Peyer's patch (tissue), 4 donors: ENCODE data around the gene DEGS2. TPM values are rescaled to one million over a fixed set of nuclear protein-coding genes. Genes with fewer than 3 reads are reported as not detected.
A peak's percentile ranks its signal among the peaks of the same experiment; 100 is the strongest.
"Not testable (repeated sequence)": the region's sequence is repeated elsewhere in the genome, so short reads cannot be mapped to it uniquely, and the experiment has no call there.

Experiments
- DNase-seq, 3 donors: peaks; one replicate each; pipeline ENCODE4 v3.0.0-alpha.2; 2017 to 2019
- H3K27ac ChIP-seq, 4 donors: fragments of 200-600 bp; sonication (generic); one replicate each; pipeline ENCODE4 v1.5.1; 2016 to 2019
- H3K27me3 ChIP-seq, 2 donors: fragments of 200-600 bp; sonication (generic); one replicate each; pipeline ENCODE4 v1.5.1; 2019
- H3K36me3 ChIP-seq, 3 donors: fragments of 200-600 bp; sonication (generic); one replicate each; pipeline ENCODE4 v1.5.1; 2016 to 2019
- H3K4me1 ChIP-seq, 4 donors: fragments of 200-600 bp; sonication (generic); one replicate each; pipeline ENCODE4 v1.5.1; 2016 to 2019
- H3K4me3 ChIP-seq, 4 donors: fragments of 200-600 bp; sonication (generic); 1 replicate in 3 of 4; 2 replicates in 1 of 4; pipeline ENCODE4 v1.5.1; 2016 to 2019; ENCODE audit warnings: mild to moderate bottlenecking in 1 of 4
- H3K9me3 ChIP-seq, 4 donors: fragments of 200-600 bp; sonication (generic); one replicate each; pipeline ENCODE4 v1.5.1; 2016 to 2019; ENCODE audit warnings: mild to moderate bottlenecking in 1 of 4
- POLR2A ChIP-seq, 2 donors: fragments of 450-650 bp; IDR thresholded peaks; one replicate each; pipeline ENCODE4 v1.5.1; 2017; ENCODE audit warnings: antibody characterized with exemption in 2 of 2, mild to moderate bottlenecking in 2 of 2, moderate library complexity in 2 of 2
- total RNA-seq, 4 donors: library from RNA; depleted of rRNA; stranded (reverse); fragments of >200 nt; gene quantifications; one replicate each; pipeline ENCODE4 v1.1.0, GENCODE V29; 2016
- TF ChIP-seq, protein P1 (sequence below), 6 experiments: fragments of 450-650 bp in 4 of 6; fragments of 200-600 bp in 2 of 6; sonication (generic) in 1 of 6; IDR thresholded peaks; one replicate each; pipeline ENCODE4 v1.5.1; 2017 to 2019; ENCODE audit warnings: antibody characterized with exemption in 6 of 6, mild to moderate bottlenecking in 3 of 6, moderate library complexity in 1 of 6

The DEGS2 gene
- total RNA-seq, 4 donors from 2014 or later, result 13.2 to 96.5 (median 77.8) TPM

DNA sequence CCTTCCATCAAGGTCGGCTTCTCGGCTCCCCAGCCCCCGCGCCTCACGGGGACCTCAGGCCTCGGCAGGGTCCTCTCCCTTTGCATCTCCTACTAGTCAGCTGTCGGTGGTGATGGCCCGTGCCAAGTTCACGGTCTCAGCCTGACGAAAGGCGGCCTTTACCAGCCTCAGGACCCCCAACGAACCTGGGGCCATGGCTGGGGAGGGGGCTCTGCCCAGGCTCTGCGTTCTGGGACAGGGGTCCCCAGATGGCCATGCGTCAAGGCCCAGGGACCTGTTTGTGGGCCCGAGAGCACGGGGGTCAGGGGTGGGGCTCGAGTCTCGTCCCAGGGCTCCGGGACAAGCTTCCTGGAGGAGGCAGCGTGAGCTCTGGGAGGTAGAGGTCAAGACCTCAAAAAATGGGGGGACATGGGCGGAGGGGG is 32.8 kb upstream of the DEGS2 start:
- peak in 2 of 3 donors; percentile 21 to 60 for DNase-seq
- H3K4me3 ChIP-seq, result peak overlapping the region; percentile 31 to 50 (median 44)
- H3K36me3 ChIP-seq, result no peaks in the 10 kb centered on the region
- no peaks in the 10 kb centered on the region for H3K27me3 ChIP-seq
- H3K27ac ChIP-seq, result peak overlapping the region; percentile 86 to 90 (median 90)
- TF ChIP-seq POLR2A (IDR thresholded peaks at IDR 0.05), result no peak
- TF ChIP-seq, protein P1, sequence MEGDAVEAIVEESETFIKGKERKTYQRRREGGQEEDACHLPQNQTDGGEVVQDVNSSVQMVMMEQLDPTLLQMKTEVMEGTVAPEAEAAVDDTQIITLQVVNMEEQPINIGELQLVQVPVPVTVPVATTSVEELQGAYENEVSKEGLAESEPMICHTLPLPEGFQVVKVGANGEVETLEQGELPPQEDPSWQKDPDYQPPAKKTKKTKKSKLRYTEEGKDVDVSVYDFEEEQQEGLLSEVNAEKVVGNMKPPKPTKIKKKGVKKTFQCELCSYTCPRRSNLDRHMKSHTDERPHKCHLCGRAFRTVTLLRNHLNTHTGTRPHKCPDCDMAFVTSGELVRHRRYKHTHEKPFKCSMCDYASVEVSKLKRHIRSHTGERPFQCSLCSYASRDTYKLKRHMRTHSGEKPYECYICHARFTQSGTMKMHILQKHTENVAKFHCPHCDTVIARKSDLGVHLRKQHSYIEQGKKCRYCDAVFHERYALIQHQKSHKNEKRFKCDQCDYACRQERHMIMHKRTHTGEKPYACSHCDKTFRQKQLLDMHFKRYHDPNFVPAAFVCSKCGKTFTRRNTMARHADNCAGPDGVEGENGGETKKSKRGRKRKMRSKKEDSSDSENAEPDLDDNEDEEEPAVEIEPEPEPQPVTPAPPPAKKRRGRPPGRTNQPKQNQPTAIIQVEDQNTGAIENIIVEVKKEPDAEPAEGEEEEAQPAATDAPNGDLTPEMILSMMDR (IDR thresholded peaks at IDR 0.05), result no peak
- no peaks in the 10 kb centered on the region for H3K9me3 ChIP-seq
- peaks cover 5 to 29% (median 10%) of the 10 kb centered on the region in 4 donors for H3K4me1 ChIP-seq

DNA sequence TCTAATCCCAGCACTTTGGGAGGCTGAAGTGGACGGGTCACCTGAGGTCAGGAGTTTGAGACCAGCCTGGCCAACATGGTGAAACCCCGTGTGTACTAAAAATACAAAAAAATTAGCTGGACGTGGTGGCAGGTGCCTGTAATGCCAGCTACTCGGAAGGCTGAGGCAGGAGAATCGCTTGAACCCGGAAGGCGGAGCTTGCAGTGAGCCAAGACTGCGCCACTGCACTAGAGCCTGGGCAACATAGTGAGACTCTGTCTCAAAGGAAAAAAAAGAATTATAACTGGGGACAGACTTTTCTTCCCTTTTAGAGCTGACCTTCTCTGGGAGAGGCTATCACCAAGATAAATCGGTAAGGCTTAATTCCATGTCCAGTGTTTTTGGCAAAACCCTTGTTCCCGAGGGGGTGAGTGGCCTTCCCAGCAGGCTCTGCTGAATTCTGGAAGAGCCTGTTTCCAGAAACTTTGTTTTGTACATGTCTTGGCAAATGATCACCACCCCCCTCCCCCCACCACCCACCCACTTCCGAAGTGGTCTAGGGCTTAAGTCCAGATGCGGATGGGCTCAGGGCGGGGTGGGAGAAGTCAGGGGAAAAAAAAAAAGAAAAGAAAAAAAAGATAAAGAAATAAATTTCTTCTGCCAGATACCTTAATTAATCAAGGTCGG is 32.3 kb upstream of the DEGS2 start:
- no peak for TF ChIP-seq POLR2A (IDR thresholded peaks at IDR 0.05)
- TF ChIP-seq, protein P1 (IDR thresholded peaks at IDR 0.05), result no peak
- no peaks in the 10 kb centered on the region for H3K27me3 ChIP-seq
- no peak for DNase-seq
- no peaks in the 10 kb centered on the region for H3K9me3 ChIP-seq
- H3K4me3 ChIP-seq, result peak overlapping the region in 1 of 4 donors; percentile 50
- peak overlapping the region in 3 of 4 donors; percentile 86 to 90 (median 90) for H3K27ac ChIP-seq
- H3K36me3 ChIP-seq, result no peaks in the 10 kb centered on the region
- peaks cover 5 to 29% (median 10%) of the 10 kb centered on the region in 4 donors for H3K4me1 ChIP-seq

DNA sequence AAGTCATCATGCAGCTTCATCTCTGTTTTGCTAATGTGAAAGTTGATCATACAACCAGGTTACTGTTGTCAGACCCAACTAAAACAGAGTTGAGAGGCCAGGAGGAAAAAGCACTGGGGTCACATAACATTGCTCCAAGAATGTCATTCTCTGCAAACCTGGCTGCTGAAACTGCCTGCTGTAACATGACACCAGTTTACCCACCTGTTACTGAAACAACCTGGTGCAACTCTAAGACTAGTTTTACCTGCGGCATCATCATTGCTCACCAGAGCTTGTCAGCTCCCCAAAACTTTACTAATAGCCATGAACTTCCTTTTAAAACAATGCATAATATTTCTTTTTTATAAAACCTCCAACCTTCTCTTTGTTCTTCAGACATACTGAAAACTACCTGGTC is 30.7 kb upstream of the DEGS2 start:
- no peaks in the 10 kb centered on the region for H3K9me3 ChIP-seq

DNA sequence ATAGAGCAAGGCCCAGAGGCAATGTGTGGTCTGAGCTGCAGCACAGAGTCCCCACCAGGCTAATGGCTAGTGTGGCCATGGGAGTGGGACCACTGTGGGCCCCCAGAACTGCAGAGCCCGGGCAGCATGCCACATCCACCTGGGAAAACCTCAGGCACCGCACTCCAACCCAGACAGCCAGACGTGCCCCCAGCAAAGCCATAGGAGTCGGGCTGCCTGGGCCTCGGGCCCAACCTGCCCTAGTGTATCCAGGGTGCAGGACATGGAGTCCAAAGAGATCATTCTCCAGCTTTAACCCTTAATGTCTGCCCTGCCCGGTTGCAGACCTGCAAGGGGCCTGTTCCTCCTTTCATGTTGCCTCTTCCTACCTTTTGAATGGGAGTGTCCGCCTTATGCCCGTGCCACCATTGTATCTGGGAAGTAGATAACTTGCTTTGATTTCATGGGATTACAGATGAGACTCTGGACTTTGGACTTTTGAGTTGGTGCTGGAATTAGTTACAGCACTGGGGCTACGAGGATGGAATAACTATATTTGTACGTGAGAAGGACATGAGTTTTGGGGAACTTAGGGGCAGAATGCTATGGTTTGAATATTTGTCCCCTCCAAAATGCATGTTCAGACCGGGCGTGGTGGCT is 29.1 kb upstream of the DEGS2 start:
- peaks cover 5 to 29% (median 10%) of the 10 kb centered on the region in 4 donors for H3K4me1 ChIP-seq
- TF ChIP-seq, protein P1 (IDR thresholded peaks at IDR 0.05), result no peak
- TF ChIP-seq POLR2A (IDR thresholded peaks at IDR 0.05), result peak in 1 of 2 donors; percentile 11
- peak overlapping the region in 3 of 4 donors; percentile 49 to 86 (median 82) for H3K27ac ChIP-seq
- no peaks in the 10 kb centered on the region for H3K9me3 ChIP-seq
- no peak overlapping the region for H3K4me3 ChIP-seq
- no peaks in the 10 kb centered on the region for H3K27me3 ChIP-seq
- peak in 2 of 3 donors; percentile 60 to 66 for DNase-seq
- H3K36me3 ChIP-seq, result no peaks in the 10 kb centered on the region

More for the DNA sequence above, 30.7 kb upstream of the DEGS2 start:
- Histone ChIP-seq H3K4me3 (no peak overlapping the region), H3K36me3 (no peaks in the 10 kb centered on the region), H3K27ac (no peak overlapping the region), H3K27me3 (no peaks in the 10 kb centered on the region), H3K4me1 (peaks cover 5 to 29% (median 10%) of the 10 kb centered on the region in 4 donors)
- no peak for DNase-seq
- no peak for TF ChIP-seq POLR2A (IDR thresholded peaks at IDR 0.05)
- TF ChIP-seq, protein P1 (IDR thresholded peaks at IDR 0.05), result no peak

DNA sequence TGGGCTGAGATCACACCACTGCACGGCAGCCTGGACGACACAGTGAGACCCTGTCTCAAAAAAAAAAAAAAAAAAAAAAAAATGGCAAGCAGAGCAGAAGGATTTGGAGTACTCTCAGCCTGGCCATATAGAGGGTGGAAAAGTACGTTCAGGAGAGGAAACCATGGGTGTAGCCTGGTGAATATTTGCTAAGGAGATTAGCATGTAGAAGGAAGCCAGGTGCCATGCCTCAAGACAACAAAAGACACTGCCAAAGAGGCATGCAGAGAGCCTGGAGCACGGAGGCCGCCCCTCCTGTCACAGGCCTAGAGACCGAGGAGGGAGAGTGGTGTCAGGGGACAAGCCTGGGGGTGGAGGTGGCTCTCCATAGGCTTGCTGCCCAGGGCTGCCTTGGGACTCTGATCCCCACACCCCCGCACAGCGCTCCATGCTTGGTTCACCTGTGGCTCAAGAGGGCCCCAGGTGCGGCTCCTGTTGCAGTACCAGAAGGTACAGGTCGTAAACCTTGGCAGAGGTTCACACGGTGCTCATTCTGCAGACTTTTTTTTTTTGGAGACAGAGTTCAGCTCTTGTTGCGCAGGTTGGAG is 27.9 kb upstream of the DEGS2 start:
- peak in 2 of 3 donors; percentile 84 to 86 for DNase-seq
- Histone ChIP-seq H3K27ac (peak overlapping the region in 3 of 4 donors; percentile 49 to 86 (median 82)), H3K9me3 (no peaks in the 10 kb centered on the region), H3K36me3 (no peaks in the 10 kb centered on the region), H3K4me1 (peaks cover 3 to 26% (median 5%) of the 10 kb centered on the region in 4 donors), H3K27me3 (no peaks in the 10 kb centered on the region), H3K4me3 (no peak overlapping the region)
- peak in 1 of 2 donors; percentile 21 for TF ChIP-seq POLR2A (IDR thresholded peaks at IDR 0.05)
- TF ChIP-seq, protein P1 (IDR thresholded peaks at IDR 0.05), result no peak

DNA sequence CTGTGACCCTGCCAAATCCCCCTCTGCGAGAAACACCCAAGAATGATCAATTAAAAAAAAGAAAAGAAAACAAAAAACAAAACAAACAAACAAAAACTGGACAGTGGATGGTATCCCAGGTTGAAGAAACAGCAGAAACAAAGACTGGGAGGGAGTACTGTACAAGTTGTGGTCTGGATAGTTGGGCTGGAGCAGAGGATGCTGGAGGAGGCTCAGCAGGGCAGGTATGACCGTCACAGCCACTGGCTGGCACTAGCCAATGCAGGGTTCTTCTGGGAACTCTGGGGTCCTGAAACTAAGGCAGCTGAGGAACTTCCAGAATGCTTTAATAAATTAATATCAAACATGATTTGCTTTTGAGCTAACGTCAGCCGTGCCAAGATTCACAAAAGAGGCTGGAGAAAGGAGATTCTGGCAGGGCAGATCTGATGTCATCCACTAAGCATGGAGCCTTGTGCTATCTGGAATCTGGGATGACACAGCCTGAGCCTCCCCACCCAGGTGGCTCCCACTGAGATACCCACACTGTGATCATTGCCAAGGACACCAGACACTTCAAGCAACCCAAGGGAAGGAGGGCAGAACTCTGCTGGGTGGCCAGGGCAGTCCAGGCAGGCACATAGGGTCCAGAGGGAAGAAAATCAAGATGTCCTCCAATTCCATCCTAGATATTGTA is 22.6 kb upstream of the DEGS2 start:
- not testable (repeated sequence) for H3K27me3 ChIP-seq, H3K9me3 ChIP-seq, H3K27ac ChIP-seq, H3K36me3 ChIP-seq, DNase-seq, H3K4me3 ChIP-seq
- peaks cover 0 to 12% (median 0%) of the 10 kb centered on the region in 4 donors for H3K4me1 ChIP-seq

DNA sequence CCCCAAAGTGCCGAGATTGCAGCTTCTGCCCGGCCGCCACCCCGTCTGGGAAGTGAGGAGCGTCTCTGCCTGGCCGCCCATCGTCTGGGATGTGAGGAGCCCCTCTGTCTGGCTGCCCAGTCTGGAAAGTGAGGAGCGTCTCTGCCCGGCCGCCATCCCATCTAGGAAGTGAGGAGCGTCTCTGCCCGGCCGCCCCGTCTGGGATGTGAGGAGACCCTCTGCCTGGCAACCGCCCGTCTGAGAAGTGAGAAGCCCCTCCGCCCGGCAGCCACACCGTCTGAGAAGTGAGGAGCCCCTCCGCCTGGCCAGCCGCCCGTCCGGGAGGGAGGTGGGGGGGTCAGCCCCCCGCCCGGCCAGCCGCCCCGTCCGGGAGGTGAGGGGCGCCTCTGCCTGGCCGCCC is 21.2 kb upstream of the DEGS2 start:
- DNase-seq, result not testable (repeated sequence)

More for the DNA sequence above, 21.2 kb upstream of the DEGS2 start:
- peaks cover 0 to 12% (median 0%) of the 10 kb centered on the region in 4 donors for H3K4me1 ChIP-seq
- not testable (repeated sequence) for H3K27me3 ChIP-seq, H3K4me3 ChIP-seq, H3K27ac ChIP-seq, H3K36me3 ChIP-seq, H3K9me3 ChIP-seq
